ENCODE data around the gene CPT1A.

- TF ChIP-seq CTCF (IDR thresholded peaks at IDR 0.05) (no peak), POLR2A (IDR thresholded peaks at IDR 0.05) (no peak), POLR2AphosphoS5 (IDR thresholded peaks at IDR 0.05) (no peak)
Observed at GRCh38 chr11:68821670-68822069, 20.0 kb downstream of the CPT1A start.

Data from sigmoid colon (tissue), 4 donors.